ENCODE data around the gene CCDC18. TPM values are rescaled to one million over a fixed set of nuclear protein-coding genes. Genes with fewer than 3 reads are reported as not detected.

Gene CCDC18, protein sequence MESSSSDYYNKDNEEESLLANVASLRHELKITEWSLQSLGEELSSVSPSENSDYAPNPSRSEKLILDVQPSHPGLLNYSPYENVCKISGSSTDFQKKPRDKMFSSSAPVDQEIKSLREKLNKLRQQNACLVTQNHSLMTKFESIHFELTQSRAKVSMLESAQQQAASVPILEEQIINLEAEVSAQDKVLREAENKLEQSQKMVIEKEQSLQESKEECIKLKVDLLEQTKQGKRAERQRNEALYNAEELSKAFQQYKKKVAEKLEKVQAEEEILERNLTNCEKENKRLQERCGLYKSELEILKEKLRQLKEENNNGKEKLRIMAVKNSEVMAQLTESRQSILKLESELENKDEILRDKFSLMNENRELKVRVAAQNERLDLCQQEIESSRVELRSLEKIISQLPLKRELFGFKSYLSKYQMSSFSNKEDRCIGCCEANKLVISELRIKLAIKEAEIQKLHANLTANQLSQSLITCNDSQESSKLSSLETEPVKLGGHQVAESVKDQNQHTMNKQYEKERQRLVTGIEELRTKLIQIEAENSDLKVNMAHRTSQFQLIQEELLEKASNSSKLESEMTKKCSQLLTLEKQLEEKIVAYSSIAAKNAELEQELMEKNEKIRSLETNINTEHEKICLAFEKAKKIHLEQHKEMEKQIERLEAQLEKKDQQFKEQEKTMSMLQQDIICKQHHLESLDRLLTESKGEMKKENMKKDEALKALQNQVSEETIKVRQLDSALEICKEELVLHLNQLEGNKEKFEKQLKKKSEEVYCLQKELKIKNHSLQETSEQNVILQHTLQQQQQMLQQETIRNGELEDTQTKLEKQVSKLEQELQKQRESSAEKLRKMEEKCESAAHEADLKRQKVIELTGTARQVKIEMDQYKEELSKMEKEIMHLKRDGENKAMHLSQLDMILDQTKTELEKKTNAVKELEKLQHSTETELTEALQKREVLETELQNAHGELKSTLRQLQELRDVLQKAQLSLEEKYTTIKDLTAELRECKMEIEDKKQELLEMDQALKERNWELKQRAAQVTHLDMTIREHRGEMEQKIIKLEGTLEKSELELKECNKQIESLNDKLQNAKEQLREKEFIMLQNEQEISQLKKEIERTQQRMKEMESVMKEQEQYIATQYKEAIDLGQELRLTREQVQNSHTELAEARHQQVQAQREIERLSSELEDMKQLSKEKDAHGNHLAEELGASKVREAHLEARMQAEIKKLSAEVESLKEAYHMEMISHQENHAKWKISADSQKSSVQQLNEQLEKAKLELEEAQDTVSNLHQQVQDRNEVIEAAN (N-terminal part only)
- total RNA-seq, result 10 to 100 TPM; 29.2 to 33.0 TPM

- peak; percentile 74 for DNase-seq
- ChIA-PET POLR2A (interaction anchor here (0.6 to 3.0 kb wide), 10 partner anchors 26 to 406 kb away, joined by 3 to 25 read pairs (median 5); partner anchors contain the start of genes DIPK1A, DR1 and MTF2), CTCF (interaction anchor here (0.5 to 0.6 kb wide), 2 partner anchors 24 to 76 kb away, joined by 3 read pairs; no protein-coding TSS in a partner anchor)
- Mint-ChIP-seq H3K9me3 (no peaks in the 10 kb centered on the region), H3K36me3 (ENCODE audit: low read depth) (peaks cover 48% of the 10 kb centered on the region), H3K27me3 (no peaks in the 10 kb centered on the region), H3K4me1 (peaks cover 56% of the 10 kb centered on the region), H3K27ac (peak within 1 kb of the TSS; percentile 98), H3K4me3 (peak within 1 kb of the TSS; percentile 89)
These were observed at the start of gene CCDC18 for GRCh38 chr1:93180723-93181613. CCDC18 (plus strand) TSS chr1:93180724; CDS start chr1:93183362, 2,638 bp downstream.

- no peak for DNase-seq
- H3K27ac Mint-ChIP-seq, result no peak overlapping the region
- no peak overlapping the region for H3K4me3 Mint-ChIP-seq
- peaks cover 27% of the 10 kb centered on the region for H3K36me3 Mint-ChIP-seq (ENCODE audit: low read depth)
- ChIA-PET POLR2A (interaction anchor here (0.6 kb wide), 1 partner anchor 53 kb away, joined by 4 read pairs; no protein-coding TSS in a partner anchor), CTCF (no interaction called here)
- H3K4me1 Mint-ChIP-seq, result no peaks in the 10 kb centered on the region
- no peaks in the 10 kb centered on the region for H3K9me3 Mint-ChIP-seq
- H3K27me3 Mint-ChIP-seq, result no peaks in the 10 kb centered on the region
These were observed 47.9 kb upstream of the CCDC18 start for GRCh38 chr1:93132638-93133037.

DNA sequence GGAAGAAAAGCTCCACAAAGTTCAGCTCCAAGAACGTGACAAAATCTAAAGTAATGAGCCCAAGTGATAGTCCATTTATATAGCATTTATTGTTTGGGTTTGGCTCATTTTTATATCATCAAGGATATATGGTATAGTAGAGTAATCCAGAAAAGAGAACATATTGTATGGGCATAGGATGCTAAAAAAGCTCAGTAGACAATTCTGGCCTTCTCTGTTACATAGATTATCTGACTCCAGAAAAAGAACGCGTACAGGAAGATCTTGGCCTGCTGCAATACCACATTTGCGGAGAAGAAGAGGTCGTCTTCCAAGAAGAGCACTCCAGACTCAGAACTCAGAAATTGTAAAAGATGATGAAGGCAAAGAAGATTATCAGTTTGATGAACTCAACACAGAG is 44.1 kb upstream of the CCDC18 start:
- DNase-seq, result no peak
- Mint-ChIP-seq H3K27ac (no peak overlapping the region), H3K36me3 (ENCODE audit: low read depth) (peaks cover 37% of the 10 kb centered on the region), H3K4me3 (no peak overlapping the region), H3K27me3 (no peaks in the 10 kb centered on the region), H3K9me3 (no peaks in the 10 kb centered on the region), H3K4me1 (peaks cover 3% of the 10 kb centered on the region)
- CTCF ChIA-PET, result no interaction called here
- POLR2A ChIA-PET, result interaction anchor here (1.7 kb wide), 1 partner anchor 86 kb away, joined by 3 read pairs; no protein-coding TSS in a partner anchor

DNA sequence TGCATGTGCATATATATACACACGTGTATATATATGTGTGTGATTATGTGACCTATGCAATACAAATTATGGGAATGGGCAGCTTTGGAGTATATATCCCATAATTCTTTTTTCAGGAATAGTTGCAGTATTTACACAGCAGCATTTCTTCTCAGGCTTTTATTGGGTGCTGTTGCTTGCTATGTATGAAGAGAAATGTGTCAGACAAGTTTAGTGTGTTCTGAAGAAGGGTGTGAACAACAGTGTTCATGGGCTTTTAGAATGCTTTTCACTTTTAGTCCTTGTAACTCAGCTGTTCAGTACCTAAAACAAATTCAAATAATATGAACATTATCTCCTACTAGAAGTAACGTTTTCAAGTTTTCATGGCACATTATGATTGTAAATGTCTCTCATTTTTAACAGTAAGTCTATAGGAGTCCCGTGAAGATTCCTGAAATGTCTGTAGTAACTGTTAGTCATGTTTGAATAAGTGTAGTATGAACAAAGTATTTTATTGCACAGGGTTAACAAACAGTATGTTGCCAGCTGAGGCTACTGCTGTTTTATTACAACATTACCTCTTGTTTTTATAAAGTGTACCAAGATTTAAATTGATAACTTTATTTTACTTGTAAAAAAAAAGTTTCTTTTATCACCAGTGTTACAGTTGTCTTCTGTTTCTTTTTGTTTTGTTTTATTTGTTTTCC is 42.8 kb upstream of the CCDC18 start:
- H3K36me3 Mint-ChIP-seq (ENCODE audit: low read depth), result peaks cover 41% of the 10 kb centered on the region
- no peak for DNase-seq
- no peaks in the 10 kb centered on the region for H3K9me3 Mint-ChIP-seq
- H3K27me3 Mint-ChIP-seq, result no peaks in the 10 kb centered on the region
- H3K4me1 Mint-ChIP-seq, result peaks cover 3% of the 10 kb centered on the region
- H3K4me3 Mint-ChIP-seq, result no peak overlapping the region
- H3K27ac Mint-ChIP-seq, result no peak overlapping the region
- CTCF ChIA-PET, result interaction anchor here (0.5 kb wide), 1 partner anchor 17 kb away, joined by 3 read pairs; no protein-coding TSS in a partner anchor
- POLR2A ChIA-PET, result interaction anchor here (1.2 kb wide), 1 partner anchor 59 kb away, joined by 3 read pairs; the partner anchor contains the start of gene MTF2

DNA sequence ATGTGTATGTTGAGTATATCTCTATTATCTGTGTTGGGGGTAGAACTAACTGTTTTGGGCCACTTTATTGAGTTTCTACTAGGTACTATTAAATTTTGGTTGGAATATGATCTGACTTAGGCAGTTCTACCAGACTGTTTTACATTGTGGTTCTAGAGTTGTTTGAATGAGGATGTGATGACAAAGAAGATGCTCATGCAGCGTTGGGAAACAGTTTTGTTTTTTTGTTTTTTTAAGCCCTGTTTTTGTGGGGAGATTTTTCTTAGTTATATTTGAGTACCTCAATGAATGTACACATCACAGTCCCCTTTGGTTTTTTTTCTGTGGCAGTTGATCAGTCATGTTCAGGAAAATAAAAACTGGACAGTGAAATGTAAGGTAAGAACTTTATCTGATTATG is 40.4 kb upstream of the CCDC18 start:
- DNase-seq, result no peak
- Mint-ChIP-seq H3K4me3 (no peak overlapping the region), H3K4me1 (peaks cover 3% of the 10 kb centered on the region), H3K36me3 (ENCODE audit: low read depth) (peaks cover 37% of the 10 kb centered on the region), H3K27me3 (no peaks in the 10 kb centered on the region), H3K27ac (no peak overlapping the region), H3K9me3 (no peaks in the 10 kb centered on the region)
- CTCF ChIA-PET, result no interaction called here
- POLR2A ChIA-PET, result no interaction called here

DNA sequence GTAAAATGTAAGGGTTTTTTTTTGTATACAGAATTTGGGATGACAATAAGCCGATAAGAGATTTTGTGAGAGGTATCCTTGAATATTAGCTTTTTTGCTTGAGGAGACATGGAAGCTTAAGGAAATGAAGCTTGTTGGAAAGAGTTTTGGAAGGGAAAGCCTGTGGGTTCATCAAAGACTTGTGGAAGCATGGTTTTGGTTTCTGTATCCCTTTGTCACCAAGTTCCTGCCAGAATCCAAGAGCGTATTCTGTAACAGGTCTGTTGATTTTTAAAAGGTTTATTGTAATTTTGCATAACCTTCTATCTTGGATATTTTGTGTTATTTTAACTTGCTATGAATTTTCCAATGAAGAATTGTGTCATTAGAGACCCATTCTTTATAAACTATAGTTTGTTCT is 38.4 kb upstream of the CCDC18 start:
- DNase-seq, result no peak
- H3K4me3 Mint-ChIP-seq, result no peak overlapping the region
- CTCF ChIA-PET, result no interaction called here
- POLR2A ChIA-PET, result no interaction called here
- H3K36me3 Mint-ChIP-seq (ENCODE audit: low read depth), result peaks cover 32% of the 10 kb centered on the region
- no peak overlapping the region for H3K27ac Mint-ChIP-seq
- H3K9me3 Mint-ChIP-seq, result no peaks in the 10 kb centered on the region
- peaks cover 3% of the 10 kb centered on the region for H3K4me1 Mint-ChIP-seq
- no peaks in the 10 kb centered on the region for H3K27me3 Mint-ChIP-seq

DNA sequence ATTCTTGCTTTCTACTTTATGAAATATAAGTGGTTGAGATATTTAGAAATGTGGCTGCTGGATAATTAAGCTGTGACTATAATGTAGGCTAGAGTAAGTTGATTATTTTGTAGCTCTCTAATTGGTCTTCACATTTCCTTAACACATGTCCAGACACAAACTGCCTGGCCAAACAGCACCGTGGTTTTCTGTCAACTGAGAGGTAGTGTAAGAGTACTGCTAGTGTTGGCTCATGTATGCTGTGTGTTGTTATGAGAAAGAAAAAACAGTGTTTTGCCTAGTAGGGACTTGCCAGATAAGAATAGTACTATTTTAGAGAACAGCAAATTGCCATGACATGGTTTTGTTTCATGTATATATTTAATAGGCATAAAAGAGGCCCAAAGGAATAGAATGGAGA is 37.4 kb upstream of the CCDC18 start:
- Mint-ChIP-seq H3K27me3 (no peaks in the 10 kb centered on the region), H3K27ac (no peak overlapping the region), H3K36me3 (ENCODE audit: low read depth) (peaks cover 37% of the 10 kb centered on the region), H3K9me3 (no peaks in the 10 kb centered on the region), H3K4me1 (peaks cover 3% of the 10 kb centered on the region), H3K4me3 (no peak overlapping the region)
- CTCF ChIA-PET, result no interaction called here
- POLR2A ChIA-PET, result interaction anchor here (1.6 kb wide), 1 partner anchor 64 kb away, joined by 8 read pairs; the partner anchor contains the start of gene MTF2
- no peak for DNase-seq

DNA sequence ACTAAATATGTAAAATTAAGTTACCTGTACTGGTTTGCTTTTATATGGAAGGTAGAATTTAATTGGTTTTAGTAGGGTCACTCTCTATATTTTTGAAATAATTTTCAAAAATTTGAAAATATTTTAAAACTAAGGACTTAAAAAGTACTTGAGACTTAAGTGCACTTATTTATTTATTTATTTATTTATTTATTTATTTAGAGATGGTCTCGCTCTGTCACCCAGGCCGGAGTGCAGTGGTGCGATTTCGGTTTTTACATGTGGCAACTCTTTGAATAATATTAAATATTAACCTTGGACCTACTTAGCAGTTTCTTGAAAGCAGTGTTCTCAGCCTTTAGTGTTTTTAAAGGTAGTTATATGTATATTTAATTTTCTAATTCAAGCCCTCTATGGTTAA is 36.8 kb upstream of the CCDC18 start:
- POLR2A ChIA-PET, result interaction anchor here (0.7 to 1.6 kb wide), 2 partner anchors 65 to 522 kb away, joined by 5 to 8 read pairs; partner anchors contain the start of gene MTF2
- CTCF ChIA-PET, result interaction anchor here (0.9 kb wide), 1 partner anchor 11 kb away, joined by 4 read pairs; no protein-coding TSS in a partner anchor
- H3K4me1 Mint-ChIP-seq, result peaks cover 3% of the 10 kb centered on the region
- DNase-seq, result no peak
- H3K27me3 Mint-ChIP-seq, result no peaks in the 10 kb centered on the region
- peaks cover 40% of the 10 kb centered on the region for H3K36me3 Mint-ChIP-seq (ENCODE audit: low read depth)
- no peaks in the 10 kb centered on the region for H3K9me3 Mint-ChIP-seq
- no peak overlapping the region for H3K27ac Mint-ChIP-seq
- no peak overlapping the region for H3K4me3 Mint-ChIP-seq

GRCh38 chr1:93148001-93148400 is 32.5 kb upstream of the CCDC18 start:
- no peaks in the 10 kb centered on the region for H3K27me3 Mint-ChIP-seq
- DNase-seq, result no peak
- H3K4me1 Mint-ChIP-seq, result peaks cover 3% of the 10 kb centered on the region
- no peak overlapping the region for H3K27ac Mint-ChIP-seq
- peaks cover 53% of the 10 kb centered on the region for H3K36me3 Mint-ChIP-seq (ENCODE audit: low read depth)
- H3K4me3 Mint-ChIP-seq, result no peak overlapping the region
- ChIA-PET POLR2A (no interaction called here), CTCF (no interaction called here)
- no peaks in the 10 kb centered on the region for H3K9me3 Mint-ChIP-seq

GRCh38 chr1:93150729-93151128 is 29.8 kb upstream of the CCDC18 start:
- no peaks in the 10 kb centered on the region for H3K9me3 Mint-ChIP-seq
- DNase-seq, result no peak
- ChIA-PET CTCF (no interaction called here), POLR2A (interaction anchor here (1.3 kb wide), 1 partner anchor 71 kb away, joined by 4 read pairs; no protein-coding TSS in a partner anchor)
- no peak overlapping the region for H3K4me3 Mint-ChIP-seq
- peaks cover 60% of the 10 kb centered on the region for H3K36me3 Mint-ChIP-seq (ENCODE audit: low read depth)
- no peaks in the 10 kb centered on the region for H3K27me3 Mint-ChIP-seq
- no peak overlapping the region for H3K27ac Mint-ChIP-seq
- peaks cover 13% of the 10 kb centered on the region for H3K4me1 Mint-ChIP-seq

- Mint-ChIP-seq H3K4me3 (no peak overlapping the region), H3K9me3 (no peaks in the 10 kb centered on the region), H3K27ac (no peak overlapping the region), H3K27me3 (no peaks in the 10 kb centered on the region), H3K4me1 (peaks cover 17% of the 10 kb centered on the region), H3K36me3 (ENCODE audit: low read depth) (peaks cover 61% of the 10 kb centered on the region)
- ChIA-PET CTCF (no interaction called here), POLR2A (no interaction called here)
- no peak for DNase-seq
These were observed 29.1 kb upstream of the CCDC18 start for GRCh38 chr1:93151474-93151873.

Data from activated CD4-positive, alpha-beta memory T cell treated with anti-CD3 and anti-CD28 coated beads, Interleukin-2, amount 10 ng/mL, durations not matched to agents 7 days and 5 days (primary cell).